Central memory CD8-positive, alpha-beta T cell (primary cell): ENCODE results near the gene CELA2B.

ENCODE experiments used
- ATAC-seq: fragments of 150-1000 bp; cut with Tn5 transposase; replicated peaks from 2 replicates; pipeline ENCODE4 v1.10.0; 2022; ENCODE audit warnings: mild to moderate bottlenecking, moderate FRiP score, moderate number of reproducible peaks; ENCODE audit not compliant: poor library complexity, severe bottlenecking; ENCODE audit errors: extremely low read depth
- DNase-seq, 2 donors: peaks; one replicate each; pipeline ENCODE4 v3.0.0; 2021; ENCODE audit warnings: low spot score in 2 of 2
- H3K27ac Mint-ChIP-seq: one replicate; pipeline ENCODE4 v1.8.0; 2022; ENCODE audit warnings: low read depth, mild to moderate bottlenecking, moderate library complexity, mixed read lengths
- H3K27me3 Mint-ChIP-seq: one replicate; pipeline ENCODE4 v1.8.0; 2022; ENCODE audit warnings: mixed read lengths
- H3K36me3 Mint-ChIP-seq: one replicate; pipeline ENCODE4 v1.8.0; 2022; ENCODE audit warnings: mild to moderate bottlenecking, moderate library complexity, mixed read lengths; ENCODE audit not compliant: insufficient read depth
- H3K4me1 Mint-ChIP-seq: one replicate; pipeline ENCODE4 v1.8.0; 2022; ENCODE audit warnings: mixed read lengths
- H3K4me3 Mint-ChIP-seq: one replicate; pipeline ENCODE4 v1.8.0; 2022; ENCODE audit warnings: mild to moderate bottlenecking, moderate library complexity, mixed read lengths
- H3K9me3 Mint-ChIP-seq: one replicate; pipeline ENCODE4 v1.8.0; 2022; ENCODE audit warnings: mixed read lengths

Gene CELA2B

DNA sequence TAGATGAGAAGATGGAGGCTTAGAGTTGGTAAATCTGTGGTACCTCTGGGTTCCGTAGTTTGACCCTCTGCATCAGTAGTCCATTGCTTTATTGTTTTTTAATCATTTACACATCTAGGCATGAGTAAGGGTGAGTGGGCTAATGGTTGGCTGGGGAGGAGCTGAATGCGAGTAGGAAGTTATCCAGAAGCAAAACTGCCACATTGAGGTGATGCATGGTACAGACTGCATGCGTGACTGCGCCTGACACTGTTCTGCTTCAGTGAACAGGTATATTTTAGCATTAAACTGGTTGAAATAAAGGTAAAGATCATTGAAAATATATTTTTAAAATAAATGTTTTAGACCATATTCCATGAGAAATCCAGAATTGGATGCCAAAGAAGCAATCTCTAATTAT is 55.1 kb downstream of the CELA2B start:
- Mint-ChIP-seq H3K4me1 (peaks cover 26% of the 10 kb centered on the region), H3K36me3 (peaks cover 20% of the 10 kb centered on the region), H3K27ac (no peak overlapping the region), H3K9me3 (no peaks in the 10 kb centered on the region), H3K4me3 (no peak overlapping the region), H3K27me3 (no peaks in the 10 kb centered on the region)
- no peak for DNase-seq
- no peak for ATAC-seq

- Mint-ChIP-seq H3K9me3 (no peaks in the 10 kb centered on the region), H3K4me1 (peaks cover 20% of the 10 kb centered on the region), H3K36me3 (peaks cover 22% of the 10 kb centered on the region), H3K4me3 (no peak overlapping the region), H3K27me3 (no peaks in the 10 kb centered on the region), H3K27ac (peak overlapping the region; percentile 55)
- no peak for DNase-seq
- no peak for ATAC-seq
These were observed 55.8 kb downstream of the CELA2B start for GRCh38 chr1:15531682-15532081.

DNA sequence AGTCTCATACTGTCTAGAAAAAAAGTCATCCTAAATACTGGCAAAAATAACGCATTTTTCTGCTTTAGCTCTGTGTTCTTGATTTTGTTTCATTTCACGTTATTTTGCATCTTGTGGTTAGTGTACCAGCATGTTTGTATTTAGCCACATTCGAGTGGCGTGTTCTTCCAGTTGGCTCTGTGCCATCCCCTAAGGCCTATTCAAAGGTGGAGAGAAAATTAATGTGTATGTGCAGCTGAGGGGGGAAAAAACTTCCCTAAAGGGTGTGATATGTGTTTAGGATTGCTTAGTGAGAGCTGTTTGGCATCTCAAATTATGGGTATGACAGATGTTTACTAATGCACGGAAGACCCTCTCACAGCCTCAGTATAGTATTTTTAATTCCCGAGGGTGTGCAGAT is 62.9 kb downstream of the CELA2B start:
- ATAC-seq, result no peak
- no peaks in the 10 kb centered on the region for H3K4me1 Mint-ChIP-seq
- H3K36me3 Mint-ChIP-seq, result peaks cover 47% of the 10 kb centered on the region
- H3K9me3 Mint-ChIP-seq, result no peaks in the 10 kb centered on the region
- no peak overlapping the region for H3K4me3 Mint-ChIP-seq
- DNase-seq, result no peak
- H3K27ac Mint-ChIP-seq, result no peak overlapping the region
- H3K27me3 Mint-ChIP-seq, result no peaks in the 10 kb centered on the region

DNA sequence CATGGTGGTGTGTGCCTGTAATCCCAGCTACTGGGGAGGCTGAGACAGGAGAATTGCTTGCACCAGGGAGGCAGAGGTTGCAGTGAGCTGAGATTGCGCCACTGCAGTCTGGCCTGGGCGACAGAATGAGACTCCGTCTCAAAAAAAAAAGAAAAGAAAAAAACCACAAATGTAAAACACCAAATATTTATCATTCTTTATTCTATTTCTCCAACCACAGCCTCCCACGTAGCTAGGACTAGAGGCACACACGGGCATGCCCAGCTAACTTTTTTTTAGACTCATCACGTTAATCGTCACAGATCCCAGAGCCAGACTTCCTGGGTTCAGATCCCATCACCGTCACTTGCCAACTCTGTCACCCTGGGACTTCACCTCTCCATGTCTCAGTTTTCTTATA is 64.3 kb downstream of the CELA2B start:
- no peaks in the 10 kb centered on the region for H3K27me3 Mint-ChIP-seq
- no peak overlapping the region for H3K4me3 Mint-ChIP-seq
- no peaks in the 10 kb centered on the region for H3K9me3 Mint-ChIP-seq
- no peak for DNase-seq
- no peak overlapping the region for H3K27ac Mint-ChIP-seq
- H3K4me1 Mint-ChIP-seq, result no peaks in the 10 kb centered on the region
- peaks cover 46% of the 10 kb centered on the region for H3K36me3 Mint-ChIP-seq
- ATAC-seq, result no peak
